Liver (tissue), 9 donors: ENCODE measurements around the gene OR11H6. TPM values are rescaled to one million over a fixed set of nuclear protein-coding genes. Genes with fewer than 3 reads are reported as not detected.

Source experiments
- DNase-seq: peaks from one replicate; pipeline ENCODE4 v3.0.0-alpha.2; 2017; ENCODE audit warnings: low spot score
- H3K27ac ChIP-seq, 2 donors: one replicate each; pipeline ENCODE4 v1.7.0; 2013; ENCODE audit warnings: inconsistent platforms in 2 of 2, low read length in 2 of 2, control low read depth in 1 of 2, low read depth in 1 of 2, mild to moderate bottlenecking in 1 of 2
- H3K27me3 ChIP-seq, 4 donors: one replicate each; pipeline versions ENCODE4 v1.6.1 to v1.7.0; 2013; ENCODE audit warnings: low read length in 3 of 4, inconsistent platforms in 1 of 4, mild to moderate bottlenecking in 1 of 4, moderate library complexity in 1 of 4; ENCODE audit not compliant: control insufficient read depth in 4 of 4, insufficient read depth in 4 of 4
- H3K36me3 ChIP-seq, 4 donors: one replicate each; pipeline versions ENCODE4 v1.6.1 to v1.7.0; 2013; ENCODE audit warnings: low read length in 3 of 4, mild to moderate bottlenecking in 3 of 4, low read depth in 1 of 4, moderate library complexity in 1 of 4; ENCODE audit not compliant: control insufficient read depth in 4 of 4, insufficient read depth in 3 of 4
- H3K4me1 ChIP-seq, 4 donors: one replicate each; pipeline versions ENCODE4 v1.6.1 to v1.7.0; 2013; ENCODE audit warnings: low read length in 3 of 4, mild to moderate bottlenecking in 3 of 4, moderate library complexity in 1 of 4; ENCODE audit not compliant: control insufficient read depth in 4 of 4, insufficient read depth in 4 of 4
- H3K4me3 ChIP-seq, 3 donors: one replicate each; pipeline versions ENCODE4 v1.6.1 to v1.7.0; 2013; ENCODE audit warnings: low read length in 3 of 3, control low read depth in 1 of 3, low read depth in 1 of 3, mild to moderate bottlenecking in 1 of 3
- H3K9ac ChIP-seq, 2 donors: one replicate each; pipeline ENCODE4 v1.7.0; 2013; ENCODE audit warnings: low read length in 2 of 2, mild to moderate bottlenecking in 2 of 2, moderate library complexity in 2 of 2, control low read depth in 1 of 2, low read depth in 1 of 2
- H3K9me3 ChIP-seq, 4 donors: one replicate each; pipeline versions ENCODE4 v1.6.1 to v1.7.0; 2013; ENCODE audit warnings: low read length in 3 of 4; ENCODE audit not compliant: control insufficient read depth in 4 of 4
- EGR1 ChIP-seq, 2 donors: IDR thresholded peaks; 2 replicates each; pipeline ENCODE4 v1.6.1; 2016 to 2018; ENCODE audit warnings: antibody characterized with exemption in 2 of 2, low read depth in 2 of 2
- FOXA1 ChIP-seq: IDR thresholded peaks from 2 replicates; pipeline ENCODE4 v1.6.1; 2016; ENCODE audit warnings: antibody characterized with exemption
- FOXA2 ChIP-seq: IDR thresholded peaks from 2 replicates; pipeline ENCODE4 v1.6.1; 2016; ENCODE audit warnings: antibody characterized with exemption
- GABPA ChIP-seq, 2 donors: IDR thresholded peaks in 1 of 2; conservative IDR thresholded peaks in 1 of 2; 2 replicates each; pipeline ENCODE4 v1.6.1; 2016; ENCODE audit warnings: antibody characterized with exemption in 2 of 2, mild to moderate bottlenecking in 1 of 2, moderate library complexity in 1 of 2
- HNF4G ChIP-seq: IDR thresholded peaks from 2 replicates; pipeline ENCODE4 v1.6.1; 2016; ENCODE audit warnings: antibody characterized with exemption
- JUND ChIP-seq, 2 donors: IDR thresholded peaks; 2 replicates each; pipeline ENCODE4 v1.6.1; 2016; ENCODE audit warnings: antibody characterized with exemption in 2 of 2
- RXRA ChIP-seq, 2 donors: IDR thresholded peaks; 2 replicates each; pipeline ENCODE4 v1.6.1; 2017 to 2018; ENCODE audit warnings: antibody characterized with exemption in 2 of 2, mild to moderate bottlenecking in 1 of 2
- TAF1 ChIP-seq: conservative IDR thresholded peaks from 2 replicates; pipeline ENCODE4 v1.6.1; 2016; ENCODE audit warnings: antibody characterized with exemption, mild to moderate bottlenecking
- YY1 ChIP-seq: IDR thresholded peaks from 2 replicates; pipeline ENCODE4 v1.6.1; 2016; ENCODE audit warnings: antibody characterized with exemption, mild to moderate bottlenecking
- WGBS: extraction: QIAGEN DNeasy Blood & Tissue Kit; methylation state at CpG from one replicate; pipeline ENCODE4 v1.1.7; 2013; 5-methylcytosine and 5-hydroxymethylcytosine counted together
- polyA plus RNA-seq, 2 donors: library from polyadenylated mRNA; stranded (reverse) in 1 of 2; unstranded in 1 of 2; fragments of 200-250 nt in 1 of 2; fragments of >200 nt in 1 of 2; fragmentation: Nextera tagmentation in 1 of 2; extraction: Ambion mirVana in 1 of 2; gene quantifications; one replicate each; pipeline versions ENCODE4 v1.2.1 to v1.2.3, GENCODE V29; 2013 to 2015
- total RNA-seq, 2 donors: library from RNA; depleted of rRNA; stranded (reverse); fragments of >200 nt; gene quantifications; one replicate each; pipeline ENCODE4 v1.2.3, GENCODE V29; 2014
- TF ChIP-seq, protein P1 (sequence below): fragments of 150-350 bp; IDR thresholded peaks from 2 replicates; pipeline ENCODE4 v1.5.1; 2017; ENCODE audit warnings: improper control_type of control experiment, low read depth, low read length; ENCODE audit not compliant: missing input control
- TF ChIP-seq, protein P2 (sequence below): IDR thresholded peaks from 2 replicates; pipeline ENCODE4 v1.6.1; 2016; ENCODE audit warnings: antibody characterized with exemption, mild to moderate bottlenecking
- TF ChIP-seq, protein P3 (sequence below): IDR thresholded peaks from 2 replicates; pipeline ENCODE4 v1.6.1; 2016; ENCODE audit warnings: antibody characterized with exemption
- TF ChIP-seq, protein P4 (sequence below): IDR thresholded peaks from 2 replicates; pipeline ENCODE4 v1.6.1; 2016; ENCODE audit warnings: antibody characterized with exemption
- donor health status: healthy.
- donor health status: healthy.
- donor health status: healthy.
- donor health status: healthy.
- donor health status: healthy.

Gene OR11H6
- total and polyA plus RNA-seq, 4 donors: not detected

DNA sequence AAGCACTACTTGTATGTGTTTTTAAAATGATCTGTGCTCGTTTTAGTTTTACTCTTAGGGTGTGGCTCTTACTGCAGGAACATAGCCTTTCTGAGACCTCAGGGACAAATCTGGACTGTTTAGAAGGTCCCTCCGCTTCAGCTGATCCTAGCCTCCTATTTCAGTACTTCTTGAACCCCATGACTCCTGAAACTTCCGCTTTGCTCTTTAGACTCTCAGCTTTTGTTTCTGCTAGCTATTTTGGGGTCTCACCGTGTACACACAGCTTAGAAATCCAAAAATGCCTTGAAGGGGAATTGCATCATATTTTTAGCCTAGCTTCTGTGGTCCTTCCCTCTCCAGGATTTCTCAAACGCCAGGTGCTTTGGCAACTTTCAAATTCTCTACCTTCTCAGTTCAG, 24.5 kb upstream of the OR11H6 start:
- Histone ChIP-seq H3K9ac (no peak overlapping the region), H3K27ac (no peak overlapping the region), H3K4me3 (no peak overlapping the region), H3K4me1 (no peaks in the 10 kb centered on the region), H3K36me3 (no peaks in the 10 kb centered on the region), H3K27me3 (no peaks in the 10 kb centered on the region), H3K9me3 (no peaks in the 10 kb centered on the region)
- WGBS: 58% methylated on average over 5 of the region's 5 CpGs
- TF ChIP-seq, protein P1, sequence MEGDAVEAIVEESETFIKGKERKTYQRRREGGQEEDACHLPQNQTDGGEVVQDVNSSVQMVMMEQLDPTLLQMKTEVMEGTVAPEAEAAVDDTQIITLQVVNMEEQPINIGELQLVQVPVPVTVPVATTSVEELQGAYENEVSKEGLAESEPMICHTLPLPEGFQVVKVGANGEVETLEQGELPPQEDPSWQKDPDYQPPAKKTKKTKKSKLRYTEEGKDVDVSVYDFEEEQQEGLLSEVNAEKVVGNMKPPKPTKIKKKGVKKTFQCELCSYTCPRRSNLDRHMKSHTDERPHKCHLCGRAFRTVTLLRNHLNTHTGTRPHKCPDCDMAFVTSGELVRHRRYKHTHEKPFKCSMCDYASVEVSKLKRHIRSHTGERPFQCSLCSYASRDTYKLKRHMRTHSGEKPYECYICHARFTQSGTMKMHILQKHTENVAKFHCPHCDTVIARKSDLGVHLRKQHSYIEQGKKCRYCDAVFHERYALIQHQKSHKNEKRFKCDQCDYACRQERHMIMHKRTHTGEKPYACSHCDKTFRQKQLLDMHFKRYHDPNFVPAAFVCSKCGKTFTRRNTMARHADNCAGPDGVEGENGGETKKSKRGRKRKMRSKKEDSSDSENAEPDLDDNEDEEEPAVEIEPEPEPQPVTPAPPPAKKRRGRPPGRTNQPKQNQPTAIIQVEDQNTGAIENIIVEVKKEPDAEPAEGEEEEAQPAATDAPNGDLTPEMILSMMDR: no peak
- DNase-seq: no peak

DNA sequence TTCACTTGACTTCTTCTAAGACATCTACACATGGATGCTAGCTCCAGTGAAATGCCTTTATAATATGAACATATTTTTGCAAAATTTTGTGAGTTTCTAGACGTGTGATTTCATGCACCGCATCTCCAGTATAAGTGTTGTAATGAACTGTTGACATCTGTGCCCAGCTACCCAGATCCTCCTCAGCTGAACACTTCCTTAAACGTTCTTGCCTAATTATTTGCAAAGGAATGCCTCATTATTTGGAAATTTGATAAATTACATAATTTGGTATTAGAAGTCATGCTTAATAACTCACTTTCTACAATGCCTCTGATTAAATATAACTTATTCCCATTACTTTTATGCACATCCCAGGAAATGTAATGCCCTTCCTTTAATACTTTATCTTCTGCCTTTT, 18.8 kb upstream of the OR11H6 start:
- no peak overlapping the region for H3K27ac ChIP-seq
- no peaks in the 10 kb centered on the region for H3K9me3 ChIP-seq
- H3K9ac ChIP-seq: no peak overlapping the region
- TF ChIP-seq, protein P2, sequence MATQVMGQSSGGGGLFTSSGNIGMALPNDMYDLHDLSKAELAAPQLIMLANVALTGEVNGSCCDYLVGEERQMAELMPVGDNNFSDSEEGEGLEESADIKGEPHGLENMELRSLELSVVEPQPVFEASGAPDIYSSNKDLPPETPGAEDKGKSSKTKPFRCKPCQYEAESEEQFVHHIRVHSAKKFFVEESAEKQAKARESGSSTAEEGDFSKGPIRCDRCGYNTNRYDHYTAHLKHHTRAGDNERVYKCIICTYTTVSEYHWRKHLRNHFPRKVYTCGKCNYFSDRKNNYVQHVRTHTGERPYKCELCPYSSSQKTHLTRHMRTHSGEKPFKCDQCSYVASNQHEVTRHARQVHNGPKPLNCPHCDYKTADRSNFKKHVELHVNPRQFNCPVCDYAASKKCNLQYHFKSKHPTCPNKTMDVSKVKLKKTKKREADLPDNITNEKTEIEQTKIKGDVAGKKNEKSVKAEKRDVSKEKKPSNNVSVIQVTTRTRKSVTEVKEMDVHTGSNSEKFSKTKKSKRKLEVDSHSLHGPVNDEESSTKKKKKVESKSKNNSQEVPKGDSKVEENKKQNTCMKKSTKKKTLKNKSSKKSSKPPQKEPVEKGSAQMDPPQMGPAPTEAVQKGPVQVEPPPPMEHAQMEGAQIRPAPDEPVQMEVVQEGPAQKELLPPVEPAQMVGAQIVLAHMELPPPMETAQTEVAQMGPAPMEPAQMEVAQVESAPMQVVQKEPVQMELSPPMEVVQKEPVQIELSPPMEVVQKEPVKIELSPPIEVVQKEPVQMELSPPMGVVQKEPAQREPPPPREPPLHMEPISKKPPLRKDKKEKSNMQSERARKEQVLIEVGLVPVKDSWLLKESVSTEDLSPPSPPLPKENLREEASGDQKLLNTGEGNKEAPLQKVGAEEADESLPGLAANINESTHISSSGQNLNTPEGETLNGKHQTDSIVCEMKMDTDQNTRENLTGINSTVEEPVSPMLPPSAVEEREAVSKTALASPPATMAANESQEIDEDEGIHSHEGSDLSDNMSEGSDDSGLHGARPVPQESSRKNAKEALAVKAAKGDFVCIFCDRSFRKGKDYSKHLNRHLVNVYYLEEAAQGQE: no peak
- TF ChIP-seq RXRA (IDR thresholded peaks at IDR 0.05) (no peak), HNF4G (no peak), JUND (IDR thresholded peaks at IDR 0.05) (no peak)
- no peak overlapping the region for H3K4me3 ChIP-seq
- no peaks in the 10 kb centered on the region for H3K4me1 ChIP-seq
- no peak for DNase-seq
- H3K27me3 ChIP-seq: no peaks in the 10 kb centered on the region
- 56% methylated on average over 3 of the region's 3 CpGs for WGBS
- no peaks in the 10 kb centered on the region for H3K36me3 ChIP-seq

DNA sequence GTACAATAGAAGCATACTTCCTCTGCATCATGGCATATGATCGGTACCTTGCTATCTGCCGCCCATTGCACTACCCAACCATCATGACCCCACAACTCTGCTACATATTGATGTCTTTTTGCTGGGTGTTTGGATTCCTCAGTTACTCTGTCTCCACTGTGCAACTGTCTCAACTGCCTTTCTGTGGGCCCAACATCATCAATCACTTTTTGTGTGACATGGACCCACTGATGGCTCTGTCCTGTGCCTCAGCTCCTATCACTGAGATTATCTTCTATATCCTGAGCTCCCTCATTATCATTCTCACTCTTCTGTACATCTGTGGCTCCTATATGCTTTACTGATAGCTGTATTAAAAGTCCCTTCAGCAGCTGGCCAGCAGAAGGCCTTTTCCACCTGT, 13.9 kb upstream of the OR11H6 start:
- H3K9ac ChIP-seq: no peak overlapping the region
- 88% methylated on average over 2 of the region's 2 CpGs for WGBS
- TF ChIP-seq FOXA1 (no peak), TAF1 (no peak), GABPA (IDR thresholded peaks at IDR 0.05 in 1 of 2, conservative IDR thresholded peaks at IDR 0.05 in 1 of 2) (no peak), FOXA2 (no peak), YY1 (no peak), EGR1 (IDR thresholded peaks at IDR 0.05; ENCODE audit: low read depth in 2 of 2) (no peak)
- TF ChIP-seq, protein P1: no peak
- TF ChIP-seq, protein P3, sequence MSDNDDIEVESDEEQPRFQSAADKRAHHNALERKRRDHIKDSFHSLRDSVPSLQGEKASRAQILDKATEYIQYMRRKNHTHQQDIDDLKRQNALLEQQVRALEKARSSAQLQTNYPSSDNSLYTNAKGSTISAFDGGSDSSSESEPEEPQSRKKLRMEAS: no peak
- TF ChIP-seq, protein P2: no peak
- TF ChIP-seq, protein P4, sequence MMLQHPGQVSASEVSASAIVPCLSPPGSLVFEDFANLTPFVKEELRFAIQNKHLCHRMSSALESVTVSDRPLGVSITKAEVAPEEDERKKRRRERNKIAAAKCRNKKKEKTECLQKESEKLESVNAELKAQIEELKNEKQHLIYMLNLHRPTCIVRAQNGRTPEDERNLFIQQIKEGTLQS: no peak
- H3K4me1 ChIP-seq: no peaks in the 10 kb centered on the region
- no peaks in the 10 kb centered on the region for H3K36me3 ChIP-seq
- H3K4me3 ChIP-seq: no peak overlapping the region
- no peak for DNase-seq
- H3K27me3 ChIP-seq: no peaks in the 10 kb centered on the region
- no peak overlapping the region for H3K27ac ChIP-seq
- no peaks in the 10 kb centered on the region for H3K9me3 ChIP-seq
